Neural progenitor cell (in vitro differentiated cells): ENCODE measurements around the gene OGG1.

Source experiments
- CTCF ChIP-seq: fragments of 200-600 bp; sonication (generic); IDR thresholded peaks from 2 replicates; pipeline ENCODE4 v1.5.1; 2017; ENCODE audit warnings: antibody characterized with exemption, mild to moderate bottlenecking
- EZH2 ChIP-seq: fragments of 200-600 bp; sonication (generic); IDR thresholded peaks from 2 replicates; pipeline ENCODE4 v1.6.1; 2017; ENCODE audit warnings: antibody characterized with exemption, mild to moderate bottlenecking, moderate library complexity

GRCh38 chr3:9749296-9749644 is 482 bp upstream of the OGG1 start:
- no peak for TF ChIP-seq CTCF
- no peak for TF ChIP-seq EZH2
